ENCODE measurements around the gene TXNRD1. TPM values are rescaled to one million over a fixed set of nuclear protein-coding genes. Genes with fewer than 3 reads are reported as not detected.

Gene TXNRD1
- total and polyA plus RNA-seq, 7 experiments from 2014 or later: 19.1 to 73.5 (median 35.6) TPM

- ChIA-PET CTCF (no interaction called here), POLR2A (no interaction called here)
- H3K4me1 ChIP-seq (ENCODE audit: control insufficient read depth in 2 of 2, insufficient read depth in 2 of 2, low read length in 2 of 2): peaks cover 0 to 4% of the 10 kb centered on the region in 2 donors
- H3K4me1 Mint-ChIP-seq: peaks cover 13 to 43% (median 21%) of the 10 kb centered on the region in 7 donors
- H3K36me3 ChIP-seq (ENCODE audit: control insufficient read depth in 2 of 3, insufficient read depth in 3 of 3, low read length in 3 of 3): peaks cover 13 to 29% (median 24%) of the 10 kb centered on the region in 3 experiments
- H3K27me3 ChIP-seq (ENCODE audit: control insufficient read depth in 2 of 2, insufficient read depth in 2 of 2, low read length in 2 of 2): no peaks in the 10 kb centered on the region
- no peak for ATAC-seq
- H3K4me3 ChIP-seq (ENCODE audit: low read length): no peak overlapping the region
- H3K4me3 Mint-ChIP-seq: no peak overlapping the region
- H3K27me3 Mint-ChIP-seq: no peaks in the 10 kb centered on the region
- intact Hi-C loops (cut with micrococcal nuclease): no loop called here
- no peak overlapping the region for H3K27ac ChIP-seq (ENCODE audit: low read depth, low read length)
- H3K36me3 Mint-ChIP-seq: peaks cover 7 to 38% (median 19%) of the 10 kb centered on the region in 5 donors
- H3K9me3 Mint-ChIP-seq: no peaks in the 10 kb centered on the region
- H3K9me3 ChIP-seq (ENCODE audit: control insufficient read depth in 2 of 3, low read length in 3 of 3): no peaks in the 10 kb centered on the region
- no peak overlapping the region for H3K27ac Mint-ChIP-seq
- DNase-seq: no peak
Observed at GRCh38 chr12:104310751-104311633, 95.4 kb downstream of the TXNRD1 start.

GRCh38 chr12:104312202-104312601 is 96.6 kb downstream of the TXNRD1 start:
- ATAC-seq (no peak), DNase-seq (no peak)
- ChIA-PET CTCF (no interaction called here), POLR2A (interaction anchor here (1.9 kb wide), 1 partner anchor 9 kb away, joined by 11 read pairs; the partner anchor contains the start of gene EID3)
- Histone ChIP-seq H3K27ac (ENCODE audit: low read depth, low read length) (no peak overlapping the region), H3K27me3 (ENCODE audit: control insufficient read depth in 2 of 2, insufficient read depth in 2 of 2, low read length in 2 of 2) (no peaks in the 10 kb centered on the region), H3K36me3 (ENCODE audit: control insufficient read depth in 2 of 3, insufficient read depth in 3 of 3, low read length in 3 of 3) (peaks cover 16 to 37% (median 24%) of the 10 kb centered on the region in 3 experiments), H3K4me3 (ENCODE audit: low read length) (no peak overlapping the region), H3K4me1 (ENCODE audit: control insufficient read depth in 2 of 2, insufficient read depth in 2 of 2, low read length in 2 of 2) (no peaks in the 10 kb centered on the region), H3K9me3 (ENCODE audit: control insufficient read depth in 2 of 3, low read length in 3 of 3) (no peaks in the 10 kb centered on the region)
- no peak overlapping the region for H3K4me3 Mint-ChIP-seq
- H3K9me3 Mint-ChIP-seq: no peaks in the 10 kb centered on the region
- H3K36me3 Mint-ChIP-seq: peaks cover 7 to 46% (median 20%) of the 10 kb centered on the region in 5 donors
- intact Hi-C loops (cut with micrococcal nuclease): no loop called here
- peaks cover 5 to 31% (median 10%) of the 10 kb centered on the region in 7 donors for H3K4me1 Mint-ChIP-seq
- H3K27ac Mint-ChIP-seq: no peak overlapping the region
- no peaks in the 10 kb centered on the region for H3K27me3 Mint-ChIP-seq

- H3K27me3 Mint-ChIP-seq: no peaks in the 10 kb centered on the region
Observed at GRCh38 chr12:104312654-104313053, 97.1 kb downstream of the TXNRD1 start.

GRCh38 chr12:104313568-104314241 is 98.1 kb downstream of the TXNRD1 start:
- peaks cover 0 to 24% (median 7%) of the 10 kb centered on the region in 7 donors for H3K4me1 Mint-ChIP-seq
- intact Hi-C loops (cut with micrococcal nuclease): no loop called here
- H3K9me3 Mint-ChIP-seq: no peaks in the 10 kb centered on the region
- ChIA-PET CTCF (interaction anchor here (0.6 kb wide), 1 partner anchor 53 kb away, joined by 4 read pairs; no protein-coding TSS in a partner anchor), POLR2A (interaction anchor here (1.9 kb wide), 1 partner anchor 10 kb away, joined by 11 read pairs; the partner anchor contains the start of gene EID3)
- Histone ChIP-seq H3K27ac (ENCODE audit: low read depth, low read length) (no peak overlapping the region), H3K36me3 (ENCODE audit: control insufficient read depth in 2 of 3, insufficient read depth in 3 of 3, low read length in 3 of 3) (peaks cover 22 to 48% (median 24%) of the 10 kb centered on the region in 3 experiments), H3K4me1 (ENCODE audit: control insufficient read depth in 2 of 2, insufficient read depth in 2 of 2, low read length in 2 of 2) (no peaks in the 10 kb centered on the region), H3K4me3 (ENCODE audit: low read length) (no peak overlapping the region), H3K9me3 (ENCODE audit: control insufficient read depth in 2 of 3, low read length in 3 of 3) (no peaks in the 10 kb centered on the region), H3K27me3 (ENCODE audit: control insufficient read depth in 2 of 2, insufficient read depth in 2 of 2, low read length in 2 of 2) (no peaks in the 10 kb centered on the region)
- no peak for DNase-seq
- H3K4me3 Mint-ChIP-seq: no peak overlapping the region
- H3K36me3 Mint-ChIP-seq: peaks cover 7 to 49% (median 22%) of the 10 kb centered on the region in 5 donors
- ATAC-seq: no peak
- peak overlapping the region in 1 of 9 donors; percentile 3 for H3K27ac Mint-ChIP-seq
- no peaks in the 10 kb centered on the region for H3K27me3 Mint-ChIP-seq

More at GRCh38 chr12:104312654-104313053, 97.1 kb downstream of the TXNRD1 start:
- H3K9me3 ChIP-seq (ENCODE audit: control insufficient read depth in 2 of 3, low read length in 3 of 3): no peaks in the 10 kb centered on the region
- H3K27me3 ChIP-seq (ENCODE audit: control insufficient read depth in 2 of 2, insufficient read depth in 2 of 2, low read length in 2 of 2): no peaks in the 10 kb centered on the region
- CTCF ChIA-PET: no interaction called here
- no peak overlapping the region for H3K4me3 Mint-ChIP-seq
- POLR2A ChIA-PET: interaction anchor here (0.6 to 1.9 kb wide), 2 partner anchors 9 to 290 kb away, joined by 3 to 11 read pairs; partner anchors contain the start of gene EID3
- H3K4me3 ChIP-seq (ENCODE audit: low read length): no peak overlapping the region
- no peaks in the 10 kb centered on the region for H3K9me3 Mint-ChIP-seq
- peaks cover under 1 to 26% (median 7%) of the 10 kb centered on the region in 7 donors for H3K4me1 Mint-ChIP-seq
- H3K36me3 ChIP-seq (ENCODE audit: control insufficient read depth in 2 of 3, insufficient read depth in 3 of 3, low read length in 3 of 3): peaks cover 21 to 42% (median 24%) of the 10 kb centered on the region in 3 experiments
- peaks cover 7 to 46% (median 20%) of the 10 kb centered on the region in 5 donors for H3K36me3 Mint-ChIP-seq
- H3K4me1 ChIP-seq (ENCODE audit: control insufficient read depth in 2 of 2, insufficient read depth in 2 of 2, low read length in 2 of 2): no peaks in the 10 kb centered on the region
- H3K27ac Mint-ChIP-seq: no peak overlapping the region
- ATAC-seq (no peak), DNase-seq (no peak)
- intact Hi-C loops (cut with micrococcal nuclease): no loop called here
- H3K27ac ChIP-seq (ENCODE audit: low read depth, low read length): no peak overlapping the region

GRCh38 chr12:104314242-104314614 is 98.6 kb downstream of the TXNRD1 start:
- Histone ChIP-seq H3K9me3 (ENCODE audit: control insufficient read depth in 2 of 3, low read length in 3 of 3) (no peaks in the 10 kb centered on the region), H3K36me3 (ENCODE audit: control insufficient read depth in 2 of 3, insufficient read depth in 3 of 3, low read length in 3 of 3) (peaks cover 22 to 50% (median 24%) of the 10 kb centered on the region in 3 experiments), H3K4me1 (ENCODE audit: control insufficient read depth in 2 of 2, insufficient read depth in 2 of 2, low read length in 2 of 2) (no peaks in the 10 kb centered on the region), H3K27ac (ENCODE audit: low read depth, low read length) (no peak overlapping the region), H3K4me3 (ENCODE audit: low read length) (no peak overlapping the region), H3K27me3 (ENCODE audit: control insufficient read depth in 2 of 2, insufficient read depth in 2 of 2, low read length in 2 of 2) (no peaks in the 10 kb centered on the region)
- ATAC-seq (peak; percentile 51), DNase-seq (no peak)
- Mint-ChIP-seq H3K9me3 (no peaks in the 10 kb centered on the region), H3K4me1 (peaks cover 0 to 22% (median 6%) of the 10 kb centered on the region in 7 donors), H3K27ac (no peak overlapping the region), H3K4me3 (no peak overlapping the region), H3K27me3 (no peaks in the 10 kb centered on the region), H3K36me3 (peaks cover 9 to 49% (median 24%) of the 10 kb centered on the region in 5 donors)
- CTCF ChIA-PET: interaction anchor here (0.6 kb wide), 1 partner anchor 52 kb away, joined by 4 read pairs; no protein-coding TSS in a partner anchor
- intact Hi-C loops (cut with micrococcal nuclease): no loop called here
- POLR2A ChIA-PET: interaction anchor here (1.9 kb wide), 1 partner anchor 11 kb away, joined by 11 read pairs; the partner anchor contains the start of gene EID3

- Mint-ChIP-seq H3K36me3 (peaks cover 10 to 53% (median 24%) of the 10 kb centered on the region in 5 donors), H3K4me1 (peaks cover 0 to 15% (median 0%) of the 10 kb centered on the region in 7 donors), H3K27me3 (no peaks in the 10 kb centered on the region), H3K9me3 (no peaks in the 10 kb centered on the region), H3K27ac (no peak overlapping the region), H3K4me3 (no peak overlapping the region)
- peaks cover 28 to 60% (median 30%) of the 10 kb centered on the region in 3 experiments for H3K36me3 ChIP-seq (ENCODE audit: control insufficient read depth in 2 of 3, insufficient read depth in 3 of 3, low read length in 3 of 3)
- no peaks in the 10 kb centered on the region for H3K27me3 ChIP-seq (ENCODE audit: control insufficient read depth in 2 of 2, insufficient read depth in 2 of 2, low read length in 2 of 2)
- POLR2A ChIA-PET: no interaction called here
- intact Hi-C loops (cut with micrococcal nuclease): no loop called here
- ATAC-seq (no peak), DNase-seq (no peak)
- H3K9me3 ChIP-seq (ENCODE audit: control insufficient read depth in 2 of 3, low read length in 3 of 3): no peaks in the 10 kb centered on the region
- no peak overlapping the region for H3K27ac ChIP-seq (ENCODE audit: low read depth, low read length)
- no peaks in the 10 kb centered on the region for H3K4me1 ChIP-seq (ENCODE audit: control insufficient read depth in 2 of 2, insufficient read depth in 2 of 2, low read length in 2 of 2)
- CTCF ChIA-PET: interaction anchor here (0.7 kb wide), 1 partner anchor 41 kb away, joined by 3 read pairs; no protein-coding TSS in a partner anchor
- no peak overlapping the region for H3K4me3 ChIP-seq (ENCODE audit: low read length)
Observed at GRCh38 chr12:104315326-104316224, 100.0 kb downstream of the TXNRD1 start.

All from naive thymus-derived CD4-positive, alpha-beta T cell (primary cell).